ENCODE measurements around the gene DLGAP1. TPM values are rescaled to one million over a fixed set of nuclear protein-coding genes. Genes with fewer than 3 reads are reported as not detected.

DLGAP1 gene
- total and polyA plus RNA-seq, 10 donors: 0.11 to 6.0 (median 2.1) TPM

GRCh38 chr18:3492721-3493120 is 962.4 kb downstream of the DLGAP1 start:
- WGBS, 5 donors: 93 to 100% (median 98%) methylated on average over 2 of the region's 2 CpGs

GRCh38 chr18:3491981-3492555 is 963.0 kb downstream of the DLGAP1 start:
- no peak overlapping the region for H3K27ac ChIP-seq
- H3K9me3 ChIP-seq: no peaks in the 10 kb centered on the region
- 0 to 100% (median 0%) methylated on average over 1 of the region's 1 CpG for WGBS, 5 donors
- H3K4me3 ChIP-seq: no peak overlapping the region
- no peaks in the 10 kb centered on the region for H3K27me3 ChIP-seq (replicated peaks in 1 of 7)
- H3K36me3 ChIP-seq: no peaks in the 10 kb centered on the region
- H3K4me1 ChIP-seq: peaks cover 0 to 13% (median 4%) of the 10 kb centered on the region in 6 donors
- intact Hi-C loops (cut with DNase I; ENCODE audit: low total_unique reads): no loop called here
- no peak for DNase-seq
- TF ChIP-seq POLR2A (IDR thresholded peaks at IDR 0.05) (no peak), POLR2AphosphoS5 (IDR thresholded peaks at IDR 0.05) (no peak), CTCF (IDR thresholded peaks at IDR 0.05 in 8 of 11, conservative IDR thresholded peaks at IDR 0.05 in 3 of 11) (no peak)

More at GRCh38 chr18:3492721-3493120, 962.4 kb downstream of the DLGAP1 start:
- intact Hi-C loops (cut with DNase I; ENCODE audit: low total_unique reads): no loop called here
- no peaks in the 10 kb centered on the region for H3K27me3 ChIP-seq (replicated peaks in 1 of 7)
- no peaks in the 10 kb centered on the region for H3K9me3 ChIP-seq
- no peak for TF ChIP-seq CTCF (IDR thresholded peaks at IDR 0.05 in 8 of 11, conservative IDR thresholded peaks at IDR 0.05 in 3 of 11)
- TF ChIP-seq POLR2AphosphoS5 (IDR thresholded peaks at IDR 0.05): no peak
- TF ChIP-seq POLR2A (IDR thresholded peaks at IDR 0.05): no peak
- DNase-seq: no peak
- no peak overlapping the region for H3K27ac ChIP-seq
- no peaks in the 10 kb centered on the region for H3K36me3 ChIP-seq
- peaks cover 0 to 13% (median 4%) of the 10 kb centered on the region in 6 donors for H3K4me1 ChIP-seq
- no peak overlapping the region for H3K4me3 ChIP-seq

- 80 to 87% (median 83%) methylated on average over 6 of the region's 6 CpGs for WGBS, 5 donors
- no peak for DNase-seq
- H3K4me3 ChIP-seq: no peak overlapping the region
- TF ChIP-seq POLR2AphosphoS5 (IDR thresholded peaks at IDR 0.05) (no peak), POLR2A (IDR thresholded peaks at IDR 0.05) (no peak), CTCF (IDR thresholded peaks at IDR 0.05 in 8 of 11, conservative IDR thresholded peaks at IDR 0.05 in 3 of 11) (no peak)
- intact Hi-C loops (cut with DNase I; ENCODE audit: low total_unique reads): no loop called here
- peaks cover 0 to 13% (median 4%) of the 10 kb centered on the region in 6 donors for H3K4me1 ChIP-seq
- H3K36me3 ChIP-seq: no peaks in the 10 kb centered on the region
- H3K27ac ChIP-seq: no peak overlapping the region
- no peaks in the 10 kb centered on the region for H3K9me3 ChIP-seq
- no peaks in the 10 kb centered on the region for H3K27me3 ChIP-seq (replicated peaks in 1 of 7)
These were observed 965.6 kb downstream of the DLGAP1 start for GRCh38 chr18:3489462-3489861.

GRCh38 chr18:3486512-3486911 is 968.6 kb downstream of the DLGAP1 start:
- intact Hi-C loops (cut with DNase I; ENCODE audit: low total_unique reads): no loop called here
- no peaks in the 10 kb centered on the region for H3K36me3 ChIP-seq
- no peak overlapping the region for H3K4me3 ChIP-seq
- TF ChIP-seq POLR2A (IDR thresholded peaks at IDR 0.05): peak in 1 of 3 donors; percentile 15
- peak in 2 of 3 donors; percentile 77 to 78 for TF ChIP-seq POLR2AphosphoS5 (IDR thresholded peaks at IDR 0.05)
- TF ChIP-seq CTCF (IDR thresholded peaks at IDR 0.05 in 8 of 11, conservative IDR thresholded peaks at IDR 0.05 in 3 of 11): no peak
- DNase-seq: peak; percentile 77
- no peaks in the 10 kb centered on the region for H3K27me3 ChIP-seq (replicated peaks in 1 of 7)
- peak overlapping the region in 5 of 8 donors; percentile 18 to 68 (median 44) for H3K27ac ChIP-seq
- H3K4me1 ChIP-seq: no peaks in the 10 kb centered on the region
- H3K9me3 ChIP-seq: no peaks in the 10 kb centered on the region
- 44 to 61% (median 53%) methylated on average over 7 of the region's 7 CpGs for WGBS, 5 donors

Data from spleen (tissue), 11 donors.